ENCODE data around the gene SLC44A2.

The SLC44A2 gene

GRCh38 chr19:10683582-10683981, 58.2 kb downstream of the SLC44A2 start:
- DNase-seq: no peak

- DNase-seq: no peak
These were observed 59.9 kb downstream of the SLC44A2 start for GRCh38 chr19:10685210-10685609.

- DNase-seq: no peak
These were observed 60.8 kb downstream of the SLC44A2 start for GRCh38 chr19:10686193-10686592.

GRCh38 chr19:10686661-10687517, 61.5 kb downstream of the SLC44A2 start:
- DNase-seq: no peak

- no peak for DNase-seq
These were observed 62.4 kb downstream of the SLC44A2 start for GRCh38 chr19:10687518-10688288.

GRCh38 chr19:10688545-10689280, 63.4 kb downstream of the SLC44A2 start:
- no peak for DNase-seq

- DNase-seq: no peak
These were observed 65.0 kb downstream of the SLC44A2 start for GRCh38 chr19:10690341-10690781.

GRCh38 chr19:10691178-10691881, 66.0 kb downstream of the SLC44A2 start:
- DNase-seq: no peak

- no peak for DNase-seq
These were observed 66.5 kb downstream of the SLC44A2 start for GRCh38 chr19:10691883-10692282.

- no peak for DNase-seq
These were observed 67.4 kb downstream of the SLC44A2 start for GRCh38 chr19:10692673-10693264.

Data from NCI-H1436 (cell line).